NCI-H128 (cell line): ENCODE measurements around the gene XRRA1.
"Not testable (repeated sequence)": the region's sequence is repeated elsewhere in the genome, so short reads cannot be mapped to it uniquely, and the experiment has no call there.

Experiments used
- DNase-seq: peaks from one replicate; lab custom pipeline; 2025; ENCODE audit not compliant: unreplicated experiment; lab: John Stamatoyannopoulos, UW

XRRA1 gene

DNA sequence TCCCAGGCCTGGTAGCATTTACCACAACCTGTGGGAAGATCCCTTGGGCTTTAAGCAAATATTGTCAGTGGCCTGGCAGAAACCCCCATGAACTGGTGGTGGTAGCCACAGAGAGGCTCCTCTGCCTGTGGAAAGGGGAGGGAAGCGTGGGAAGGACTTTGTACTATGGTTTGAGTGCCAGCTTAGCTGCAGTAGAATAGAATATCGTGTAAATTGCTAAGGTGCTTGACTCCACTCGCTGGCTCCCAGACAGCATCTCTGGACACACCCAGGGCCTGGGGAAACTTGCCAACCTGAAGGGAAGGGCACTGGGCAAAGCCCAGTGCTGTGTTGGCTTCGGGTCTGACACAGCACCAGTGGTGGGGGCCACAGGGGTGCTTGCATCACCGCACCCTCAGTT is 52.6 kb downstream of the XRRA1 start:
- no peak for DNase-seq

DNA sequence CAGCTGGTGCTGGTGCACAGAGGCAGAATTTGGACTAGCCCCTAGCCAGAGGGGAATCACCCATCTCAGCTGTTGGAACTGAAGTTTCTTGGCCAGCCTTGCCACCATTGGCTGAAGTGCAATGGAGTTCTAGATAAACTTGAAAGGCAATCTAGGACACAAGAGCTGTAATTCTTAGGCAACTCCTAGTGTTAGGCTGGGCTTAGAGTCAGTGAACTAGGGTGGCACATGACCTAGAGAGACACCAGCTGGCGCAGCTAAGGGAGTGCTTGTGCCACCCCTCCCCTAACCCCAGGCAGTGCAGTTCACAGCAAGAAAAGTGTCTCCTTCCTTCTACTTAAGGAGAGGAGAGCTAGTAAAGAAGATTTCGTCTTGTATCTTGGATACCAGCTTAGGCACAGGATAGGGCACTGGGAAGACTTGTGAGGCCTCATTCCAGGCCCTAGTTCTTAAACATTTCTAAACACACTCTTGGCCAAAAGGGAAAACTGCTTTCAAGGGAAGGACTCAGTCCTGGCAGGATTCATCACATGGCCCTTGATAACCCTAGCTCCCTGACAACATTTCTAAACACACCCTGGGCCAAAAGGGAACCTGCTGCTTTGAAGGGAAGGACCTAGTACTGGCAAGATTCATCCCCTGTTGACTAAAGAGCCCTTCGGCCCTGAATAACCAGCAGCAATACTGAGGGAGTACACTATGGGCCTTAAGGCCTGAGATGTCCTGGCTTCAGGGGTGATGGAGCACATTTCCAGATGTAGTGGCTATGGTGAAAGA is 53.4 kb downstream of the XRRA1 start:
- no peak for DNase-seq

DNA sequence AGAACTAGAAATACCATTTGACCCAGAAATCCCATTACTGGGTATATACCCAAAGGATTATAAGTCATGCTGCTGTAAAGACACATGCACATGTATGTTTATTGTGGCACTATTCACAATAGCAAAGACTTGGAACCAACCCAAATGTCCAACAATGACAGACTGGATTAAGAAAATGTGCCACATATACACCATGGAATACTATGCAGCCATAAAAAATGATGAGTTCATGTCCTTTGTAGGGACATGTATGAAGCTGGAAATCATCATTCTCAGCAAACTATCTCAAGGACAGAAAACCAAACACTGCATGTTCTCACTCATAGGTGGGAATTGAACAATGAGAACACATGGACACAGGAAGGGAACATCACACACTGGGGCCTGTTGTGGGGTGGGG is 55.9 kb downstream of the XRRA1 start:
- not testable (repeated sequence) for DNase-seq

DNA sequence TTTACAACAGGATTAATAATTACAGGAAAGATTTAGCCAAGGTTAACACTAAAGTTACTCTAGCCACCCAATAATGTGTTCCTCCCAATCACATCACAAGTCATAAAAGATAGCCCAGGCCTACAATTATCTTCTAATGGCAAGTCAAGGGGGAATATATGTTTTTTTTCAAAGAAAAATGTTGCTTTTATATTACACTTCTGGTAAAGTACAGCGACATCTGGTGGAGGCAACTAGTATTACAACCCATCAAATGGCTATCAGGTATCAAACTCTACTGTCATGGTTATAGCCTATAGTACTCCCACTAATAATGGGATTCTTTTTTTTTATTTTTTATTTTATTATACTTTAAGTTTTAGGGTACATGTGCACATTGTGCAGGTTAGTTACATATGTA is 71.8 kb downstream of the XRRA1 start:
- DNase-seq = no peak

DNA sequence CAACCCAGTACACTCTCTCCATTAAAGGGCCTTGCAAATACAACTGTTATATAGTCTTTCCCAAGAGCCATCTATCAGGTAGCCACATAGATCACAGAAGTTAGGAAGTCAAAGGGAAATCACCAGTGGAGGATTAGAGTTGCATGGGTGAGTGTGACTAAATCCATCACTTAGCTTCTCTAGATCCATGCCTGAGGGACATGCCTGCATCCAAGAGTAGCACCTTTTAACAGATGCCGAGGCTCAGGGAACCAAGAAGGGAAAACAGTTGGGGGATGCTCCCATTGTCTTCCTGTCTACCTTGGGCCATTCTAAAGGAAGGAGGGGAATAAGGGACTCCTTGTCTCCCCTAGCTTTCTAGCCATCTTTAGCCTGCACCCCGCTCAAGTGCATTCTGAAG is 77.9 kb downstream of the XRRA1 start:
- no peak for DNase-seq

DNA sequence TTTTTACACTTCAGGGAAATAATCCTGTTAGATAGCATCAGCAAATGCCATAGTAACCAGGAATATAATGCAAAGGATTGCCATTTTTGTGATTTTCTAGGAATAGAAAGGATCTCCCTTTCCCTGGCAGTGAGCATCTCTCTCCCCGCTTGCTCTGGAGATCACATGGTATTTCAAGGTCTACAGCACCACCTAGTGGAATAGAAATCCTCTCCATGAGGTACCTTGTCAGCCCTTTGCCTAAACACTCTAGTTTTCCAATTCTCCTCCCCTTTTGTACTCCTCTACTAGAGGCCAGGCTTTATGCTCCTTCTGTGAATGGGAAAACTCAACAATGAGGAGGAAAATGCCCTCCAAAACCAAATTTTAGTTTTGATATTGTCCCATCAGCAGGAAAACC is 78.4 kb downstream of the XRRA1 start:
- DNase-seq = no peak

DNA sequence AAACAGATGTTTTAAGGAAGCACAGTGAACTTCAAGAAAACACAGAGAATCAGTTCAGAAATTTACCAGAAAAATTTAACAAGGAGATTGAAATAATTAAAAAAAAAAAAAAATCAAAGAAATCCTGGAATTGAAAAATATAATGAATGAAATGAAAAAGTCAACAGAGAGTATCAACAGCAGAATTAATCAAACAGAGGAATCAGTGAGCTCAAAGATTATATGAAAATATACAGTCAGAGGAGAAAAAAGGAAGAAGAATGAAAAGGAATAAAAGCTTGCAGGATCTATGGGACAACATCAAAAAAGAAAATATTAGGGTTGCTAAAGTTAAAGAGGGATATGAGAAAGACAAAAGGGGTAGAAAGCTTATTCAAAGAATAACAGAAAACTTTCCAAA is 82.3 kb downstream of the XRRA1 start:
- DNase-seq = no peak

DNA sequence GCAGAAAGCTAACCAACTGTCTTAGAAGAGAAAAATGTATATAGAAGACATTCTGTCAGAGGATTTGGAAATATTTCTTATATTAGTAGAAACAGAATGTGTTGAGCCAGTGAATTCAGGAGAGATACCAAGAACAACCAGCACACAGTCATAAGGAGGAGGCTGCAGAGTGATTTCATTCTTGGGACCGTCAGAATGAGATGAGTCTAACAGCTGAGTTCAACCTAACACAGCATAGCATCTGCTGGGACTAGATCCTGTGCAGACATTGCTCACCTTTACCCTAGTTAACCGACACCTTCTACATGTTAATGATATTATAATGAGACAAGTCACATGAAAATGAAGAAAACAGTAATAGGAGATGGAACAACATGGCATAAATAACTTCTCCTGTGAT is 85.5 kb downstream of the XRRA1 start:
- no peak for DNase-seq

DNA sequence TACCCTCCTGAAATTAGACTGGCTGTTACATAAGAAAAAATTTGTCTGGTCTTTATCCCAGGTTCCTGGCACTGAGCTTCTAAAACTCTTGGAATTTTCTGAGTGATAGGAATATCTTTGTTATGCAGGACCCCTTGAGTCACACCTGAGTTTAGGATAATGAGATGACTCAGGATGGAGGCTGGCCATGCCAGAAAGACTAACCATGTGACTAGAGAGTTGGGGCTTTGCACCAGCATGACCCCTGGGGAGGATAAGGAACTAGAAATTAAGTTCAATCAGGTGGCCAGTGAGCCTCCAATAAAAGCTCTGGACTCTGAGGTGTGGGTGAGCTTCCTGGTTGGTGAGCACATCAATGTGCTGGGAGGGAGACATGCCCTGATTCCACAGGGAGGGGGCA is 88.1 kb downstream of the XRRA1 start:
- no peak for DNase-seq

DNA sequence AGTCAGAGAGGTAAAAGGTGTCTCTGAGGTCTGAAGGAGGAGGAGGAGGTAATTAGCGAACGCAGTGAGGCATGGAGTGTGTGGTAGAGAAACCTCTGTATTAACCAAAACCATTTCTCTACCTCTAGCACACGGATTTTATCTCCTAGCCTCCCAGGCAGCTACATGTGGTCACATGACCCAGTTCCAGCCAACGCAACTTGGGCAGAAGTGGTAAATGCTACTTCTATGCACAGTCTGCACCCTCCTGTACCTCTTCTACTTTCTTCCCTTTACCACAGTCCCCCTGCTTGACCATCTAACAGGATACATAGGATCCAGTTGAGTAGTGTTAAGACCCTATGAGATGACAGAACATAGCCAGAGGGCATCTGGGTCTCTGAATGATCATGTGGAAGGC is 95.7 kb downstream of the XRRA1 start:
- DNase-seq = no peak

DNA sequence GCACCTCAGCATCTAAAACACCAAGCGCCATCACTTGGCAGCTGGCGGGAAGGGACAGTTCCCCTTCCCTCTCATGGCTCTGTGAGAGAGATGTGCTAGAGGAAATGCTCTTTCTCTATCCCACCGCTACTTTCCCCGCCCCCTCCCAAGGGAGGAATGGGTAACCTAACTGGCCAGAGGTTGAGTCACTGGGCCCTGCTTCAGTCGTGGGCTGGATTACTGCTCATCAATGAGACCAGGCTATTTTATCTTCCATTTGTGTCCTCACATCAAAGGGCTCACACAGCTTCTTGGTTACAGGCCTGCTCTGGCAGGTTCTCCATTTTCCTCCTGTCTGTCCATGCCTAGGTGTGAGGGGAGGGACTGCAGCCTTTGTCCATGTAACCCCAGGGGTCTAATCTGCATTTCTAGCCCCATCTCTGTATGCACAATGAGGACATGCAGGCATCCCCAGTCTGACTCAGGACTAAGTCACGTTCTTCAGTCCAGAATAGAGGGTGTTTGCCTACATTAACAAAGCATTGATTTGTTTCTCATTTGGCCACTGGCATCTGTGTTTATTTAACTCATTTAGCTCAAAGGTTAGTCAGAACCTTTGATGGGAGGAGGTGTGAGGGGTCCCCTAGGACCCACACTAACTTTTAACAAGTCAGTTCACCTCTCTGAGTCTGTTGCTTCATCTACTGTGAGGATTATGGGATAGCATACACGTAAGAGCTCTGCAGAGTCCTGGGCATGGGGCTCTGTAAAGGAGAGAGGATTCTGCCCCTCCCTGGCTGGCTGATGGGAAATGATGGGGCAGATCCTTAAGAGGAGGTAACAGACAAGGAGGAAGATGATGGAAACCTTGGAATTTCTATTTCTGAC is 99.1 kb downstream of the XRRA1 start:
- no peak for DNase-seq

DNA sequence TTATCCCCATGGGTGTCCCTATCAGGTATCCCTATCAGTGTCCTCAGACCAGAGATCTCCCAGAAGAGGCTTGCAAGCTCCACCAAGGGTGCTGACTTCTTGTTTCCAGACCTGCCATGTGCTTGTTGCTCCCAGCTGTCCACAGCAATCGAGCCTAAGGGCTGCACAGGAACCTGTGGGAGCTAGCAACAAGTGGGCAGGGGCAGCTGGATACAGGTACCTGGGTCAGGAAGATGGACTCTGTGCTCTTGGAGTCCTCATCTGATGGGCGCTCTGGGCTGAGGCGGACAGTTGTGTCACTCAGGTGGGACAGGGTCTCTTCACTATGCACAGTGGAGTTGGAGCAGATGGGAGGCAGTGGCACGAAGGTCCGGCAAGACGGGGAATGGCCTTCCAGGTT is 101.0 kb downstream of the XRRA1 start:
- no peak for DNase-seq

DNA sequence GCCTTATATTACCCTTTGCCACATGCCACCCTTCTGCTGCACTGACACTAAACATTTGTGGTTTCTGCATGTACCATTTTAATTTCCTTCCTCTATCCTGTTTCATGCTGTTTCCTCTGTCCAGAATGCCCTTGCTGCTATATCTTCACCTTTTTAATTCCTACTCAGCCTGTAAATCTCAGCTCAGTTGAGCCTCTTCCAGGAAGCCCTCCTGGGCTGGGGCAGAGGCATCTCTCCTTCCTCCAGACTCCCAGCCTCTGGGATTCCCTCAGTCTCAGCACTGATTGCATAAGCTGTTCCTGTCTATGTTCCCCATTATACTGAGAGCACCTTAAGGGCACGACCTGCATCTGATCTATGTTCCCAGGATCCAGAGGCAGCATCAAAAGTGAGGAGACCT is 101.5 kb downstream of the XRRA1 start:
- DNase-seq = no peak

DNA sequence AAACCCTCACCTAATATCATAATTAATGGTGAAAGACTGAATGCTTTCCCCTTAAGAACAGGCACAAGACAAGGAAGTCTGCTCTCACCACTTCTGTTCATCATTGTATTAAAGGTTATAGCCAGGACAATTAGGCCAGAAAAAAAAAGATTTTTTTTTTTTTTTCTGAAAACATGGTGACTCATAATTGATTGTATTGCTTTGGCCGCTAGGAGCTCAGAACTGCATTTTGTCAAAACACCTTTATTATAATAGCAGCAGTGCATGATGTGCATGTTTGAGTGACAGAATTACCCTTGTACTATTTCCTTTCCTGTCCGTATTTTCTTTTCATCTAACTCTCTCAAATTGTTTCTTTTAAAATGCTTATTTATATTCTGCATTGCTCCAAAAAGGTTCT is 102.1 kb downstream of the XRRA1 start:
- no peak for DNase-seq

DNA sequence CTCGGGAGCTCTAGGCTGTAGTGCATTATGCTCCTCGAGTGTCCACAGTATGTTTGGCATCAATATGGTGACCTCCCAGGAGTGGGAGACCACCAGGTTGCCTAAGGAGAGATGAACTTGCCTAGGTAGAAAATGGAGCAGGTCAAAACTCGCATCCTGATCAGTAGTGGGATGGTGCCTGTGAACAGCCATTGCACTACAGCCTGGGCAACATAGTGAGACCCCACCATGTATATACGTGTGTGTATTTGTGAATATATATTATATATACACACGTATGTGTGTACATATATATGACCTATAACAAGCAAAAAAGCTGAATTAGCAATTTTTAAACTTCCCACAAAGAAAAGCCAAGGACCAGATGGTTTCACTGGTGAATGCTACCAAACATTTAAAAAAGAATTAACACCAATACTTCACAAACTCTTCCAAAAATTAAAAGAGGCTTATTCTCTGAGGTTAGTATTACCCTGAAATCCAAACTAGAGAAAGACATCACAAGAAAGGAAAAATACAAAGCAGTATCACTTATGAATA is 102.8 kb downstream of the XRRA1 start:
- DNase-seq = no peak

DNA sequence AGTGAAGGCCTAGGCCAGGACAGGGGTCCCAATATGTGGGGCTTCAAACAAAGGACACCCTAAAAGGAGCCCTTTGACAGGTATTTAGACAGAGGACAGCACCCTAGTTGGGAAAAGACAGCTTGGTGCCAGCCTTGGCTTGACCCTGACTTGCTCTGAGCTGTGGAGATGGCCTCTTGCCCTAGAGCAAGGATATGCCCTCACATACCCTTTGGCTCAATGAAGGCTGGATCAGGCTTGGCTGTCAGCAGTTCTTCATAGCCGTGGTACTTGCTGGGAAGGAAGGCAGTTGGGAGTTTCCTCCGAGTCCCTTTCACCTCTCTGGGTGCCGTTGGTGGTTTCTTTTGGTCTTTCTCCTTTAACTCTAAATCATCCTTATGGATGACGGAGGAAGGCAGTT is 104.0 kb downstream of the XRRA1 start:
- DNase-seq = no peak

DNA sequence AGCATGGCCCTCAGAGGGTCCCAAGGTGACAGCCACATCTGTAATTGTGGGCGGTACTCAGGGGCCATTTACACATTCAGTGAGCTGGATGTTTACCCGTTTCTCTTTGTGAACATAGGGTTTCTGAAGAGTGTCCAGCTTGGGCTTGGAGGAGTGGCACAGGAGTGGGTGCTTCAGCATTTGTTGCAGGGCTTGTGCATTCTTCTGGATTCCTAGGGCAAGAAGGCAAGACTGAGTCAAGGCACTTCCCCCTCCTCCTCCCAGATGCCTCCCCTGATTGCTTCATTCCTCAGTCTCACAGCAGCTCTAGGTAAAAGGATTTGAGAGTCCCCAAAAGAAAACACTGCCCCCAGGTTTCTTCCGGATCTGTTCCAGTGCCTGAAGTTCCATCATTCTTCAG is 104.8 kb downstream of the XRRA1 start:
- no peak for DNase-seq

DNA sequence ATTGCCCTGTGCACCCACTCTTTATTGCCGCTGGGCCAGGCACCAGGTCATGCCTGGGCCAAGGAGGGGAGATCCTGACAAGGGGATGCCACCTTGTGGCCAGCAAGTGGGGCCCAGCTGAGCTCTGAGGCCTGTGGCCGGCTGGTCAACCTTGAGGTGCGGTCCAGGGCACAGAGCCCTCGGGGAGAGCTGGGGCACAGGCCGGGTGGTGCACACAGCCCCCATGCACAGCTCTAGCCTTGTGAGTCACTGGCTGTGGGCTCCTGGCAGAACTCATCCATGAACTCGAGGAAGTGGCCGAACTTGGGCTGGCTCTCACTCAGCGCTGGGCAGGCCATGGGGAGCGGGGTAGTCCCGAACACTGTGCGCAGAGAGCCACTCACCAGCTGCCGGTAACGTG is 105.9 kb downstream of the XRRA1 start:
- no peak for DNase-seq

DNA sequence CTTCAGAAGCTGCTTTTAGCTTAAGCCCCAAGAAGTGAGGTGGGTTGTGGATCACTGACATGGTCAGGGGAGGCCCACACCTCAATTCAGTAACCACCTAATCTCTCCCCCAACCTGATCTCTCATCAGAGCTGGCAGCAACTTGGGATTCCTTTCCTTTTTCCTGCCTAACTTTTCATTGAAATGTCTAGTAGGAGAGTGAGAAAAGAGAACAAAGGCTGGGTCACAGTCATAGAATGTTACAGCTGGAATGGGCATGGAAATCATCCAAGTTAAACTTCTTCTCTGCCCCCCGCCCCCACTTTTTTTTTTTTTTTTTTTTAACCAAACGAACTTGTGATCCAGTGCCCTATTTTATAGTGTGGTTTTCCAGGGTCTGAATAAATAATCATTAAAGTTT is 108.4 kb downstream of the XRRA1 start:
- no peak for DNase-seq

DNA sequence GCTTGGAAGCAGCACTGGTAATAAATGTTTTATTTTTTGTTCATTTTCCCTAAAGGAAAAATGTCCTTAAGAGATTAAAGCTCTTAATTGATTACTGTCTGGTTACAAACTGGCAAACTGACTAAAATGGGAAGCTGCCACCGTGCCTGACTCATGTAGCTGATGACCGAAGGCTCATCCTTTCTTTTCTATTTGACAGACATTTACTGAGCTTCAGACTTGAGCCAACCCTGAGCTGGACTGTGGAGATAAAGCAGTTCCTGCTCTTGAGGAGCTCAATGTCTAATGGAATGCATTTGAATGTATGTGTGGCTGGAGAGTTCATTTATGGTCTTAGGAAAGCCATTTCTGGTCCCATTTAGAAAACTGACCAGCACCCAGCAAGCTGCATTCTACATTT is 108.9 kb downstream of the XRRA1 start:
- no peak for DNase-seq

DNA sequence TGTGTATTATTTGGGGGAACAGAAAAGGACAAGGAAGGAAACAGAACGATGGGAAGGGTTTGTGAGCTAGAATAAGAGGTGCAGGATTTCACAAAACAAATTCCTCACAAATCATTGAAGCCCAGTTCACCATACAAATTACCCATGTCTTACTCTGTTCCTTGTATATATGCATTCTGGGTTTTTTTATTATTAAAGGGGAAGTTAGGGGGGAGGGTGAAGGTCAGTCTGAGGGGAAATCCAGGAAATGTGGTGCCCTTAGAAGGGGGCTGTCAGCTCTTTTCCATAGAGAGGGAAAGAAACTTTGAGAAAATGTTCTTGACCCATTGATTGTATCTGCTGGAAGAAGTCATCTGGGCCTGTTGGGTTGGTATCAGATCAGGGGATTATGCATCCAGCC is 109.4 kb downstream of the XRRA1 start:
- DNase-seq = no peak

DNA sequence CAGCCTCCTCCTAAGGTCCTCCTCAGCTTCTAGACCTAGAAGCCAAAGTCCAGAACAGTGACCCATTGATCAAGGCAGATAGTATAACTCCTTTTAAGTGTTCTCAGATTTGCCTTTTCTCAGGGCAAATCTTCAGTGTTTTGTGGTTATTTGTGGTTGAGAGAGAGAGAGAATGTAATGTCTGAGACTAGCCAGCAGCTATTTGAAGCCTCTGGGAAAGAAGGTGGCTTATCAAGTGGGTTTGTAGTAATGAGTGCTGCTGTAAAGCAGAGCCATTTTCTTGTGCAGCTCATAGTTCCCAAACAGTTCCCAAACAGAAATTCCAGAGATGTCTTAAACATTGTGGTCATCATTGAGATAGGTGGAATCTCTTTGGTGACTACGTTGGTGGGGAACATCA is 110.7 kb downstream of the XRRA1 start:
- DNase-seq = no peak
